T-helper 2 cell treated with Interferon-gamma antibody and Interleukin-4, amounts not matched to agents 100 ng/mL and 5 ng/mL, for 36 hours (primary cell): Measurements from ENCODE around the gene C1R. TPM values are rescaled to one million over a fixed set of nuclear protein-coding genes. Genes with fewer than 3 reads are reported as not detected.

ENCODE experiments used
- intact Hi-C: fragments of 100-400 bp; cut with micrococcal nuclease; formaldehyde crosslinking; loops from one replicate; pipeline ENCODE4 v1.15.1; 2023
- total RNA-seq: library from RNA; stranded (reverse); gene quantifications from 2 replicates; pipeline ENCODE4 v1.2.3, GENCODE V29; 2022

The C1R gene
- total RNA-seq, 1 donor from 2014 or later = 2.6 TPM

- intact Hi-C loops = no loop called here
These were observed 8.0 kb upstream of the C1R start for GRCh38 chr12:7100239-7100638.

DNA sequence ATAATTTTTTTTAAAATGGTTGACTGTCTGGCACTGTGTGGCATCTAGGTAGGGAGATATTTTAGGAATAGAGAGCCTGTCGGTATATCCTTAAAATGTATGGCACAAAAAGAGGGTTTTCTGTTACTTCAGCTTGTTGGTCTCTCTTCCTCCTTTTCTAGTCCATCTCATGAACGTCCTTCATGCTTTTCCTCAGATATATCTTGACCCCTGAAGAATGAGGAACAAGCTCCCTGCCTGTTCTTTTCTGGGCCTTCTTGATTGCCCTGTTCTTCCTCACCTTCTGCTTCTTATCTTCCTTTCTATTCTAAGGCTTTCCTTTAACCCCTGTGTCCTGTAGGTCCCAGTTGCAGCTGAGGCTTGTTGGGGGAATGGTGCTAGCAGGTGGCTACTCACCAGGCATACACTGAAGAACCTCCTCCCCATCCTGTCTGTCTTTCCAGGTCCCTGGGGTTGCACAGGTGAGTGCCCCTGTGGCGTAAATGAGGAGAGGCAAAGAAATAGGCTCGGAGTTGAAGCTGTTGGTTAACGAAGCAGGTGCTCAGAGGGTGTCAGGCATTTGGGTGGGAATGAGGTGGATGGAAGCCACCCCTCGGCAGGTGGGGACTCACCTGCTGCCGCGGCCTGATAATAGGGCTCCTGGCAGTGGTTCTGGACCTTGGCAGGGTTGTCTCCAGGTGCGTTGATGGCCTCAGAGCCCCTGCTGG lies 7.2 kb upstream of the C1R start:
- intact Hi-C loops = no loop called here

- intact Hi-C loops = no loop called here
These were observed 4.7 kb upstream of the C1R start for GRCh38 chr12:7096979-7097378.

- intact Hi-C loops = no loop called here
These were observed 4.0 kb upstream of the C1R start for GRCh38 chr12:7096006-7096932.

DNA sequence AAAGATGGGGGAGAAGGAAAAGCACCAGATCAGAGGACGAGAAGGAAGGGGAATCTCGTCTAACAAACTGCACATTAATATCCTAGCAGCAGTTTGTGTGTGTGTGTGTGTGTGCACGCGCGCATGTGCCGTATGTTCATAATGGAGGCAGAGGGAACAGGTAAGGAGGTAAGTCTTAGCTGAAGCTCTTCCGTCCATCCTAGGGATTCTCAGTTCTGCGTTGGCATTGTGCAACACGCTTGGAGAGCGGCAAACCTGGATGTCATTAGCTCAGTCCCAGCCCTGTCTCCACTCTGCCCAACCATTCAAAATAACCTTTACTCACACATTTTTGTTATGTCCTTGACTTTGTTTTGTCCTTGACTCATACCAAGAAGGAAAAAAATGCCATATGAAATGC lies 1.6 kb upstream of the C1R start:
- intact Hi-C loops = loop anchor here (2.0 to 5.0 kb wide), 2 partner anchors 15 to 122 kb away; partner anchors contain the start of genes C1RL, EMG1 and PHB2

- intact Hi-C loops = loop anchor here (2.0 to 5.0 kb wide), 2 partner anchors 15 to 121 kb away; partner anchors contain the start of genes C1RL, EMG1 and PHB2
These were observed 1.2 kb upstream of the C1R start for GRCh38 chr12:7093486-7093885.

DNA sequence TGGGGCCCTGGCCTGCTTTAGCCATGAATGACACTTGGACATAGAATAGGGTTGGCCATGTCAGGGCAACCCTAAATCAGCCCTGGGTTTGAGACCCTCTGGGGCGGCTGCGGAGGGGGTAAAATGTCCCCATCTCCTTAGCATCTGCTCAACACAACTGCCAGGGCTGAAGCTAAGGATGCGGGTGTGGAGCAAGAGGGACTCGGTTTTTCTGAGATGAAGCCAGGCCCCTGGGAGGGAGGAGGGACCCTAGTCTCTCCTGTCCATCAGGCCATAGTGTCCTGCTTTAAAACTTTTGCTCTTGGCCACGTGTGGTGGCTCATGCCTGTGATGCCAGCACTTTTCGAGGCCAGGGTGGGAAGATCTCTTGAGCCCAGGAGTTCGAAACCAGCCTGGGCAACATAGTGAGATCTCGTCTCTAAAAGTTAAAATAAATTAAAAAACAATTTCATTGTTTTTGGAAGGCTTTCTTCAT lies 778 bp upstream of the C1R start:
- intact Hi-C loops = loop anchor here (1.0 to 5.0 kb wide), 6 partner anchors 16 to 224 kb away; partner anchors contain the start of genes C12orf57, C1RL, EMG1 and LPCAT3

DNA sequence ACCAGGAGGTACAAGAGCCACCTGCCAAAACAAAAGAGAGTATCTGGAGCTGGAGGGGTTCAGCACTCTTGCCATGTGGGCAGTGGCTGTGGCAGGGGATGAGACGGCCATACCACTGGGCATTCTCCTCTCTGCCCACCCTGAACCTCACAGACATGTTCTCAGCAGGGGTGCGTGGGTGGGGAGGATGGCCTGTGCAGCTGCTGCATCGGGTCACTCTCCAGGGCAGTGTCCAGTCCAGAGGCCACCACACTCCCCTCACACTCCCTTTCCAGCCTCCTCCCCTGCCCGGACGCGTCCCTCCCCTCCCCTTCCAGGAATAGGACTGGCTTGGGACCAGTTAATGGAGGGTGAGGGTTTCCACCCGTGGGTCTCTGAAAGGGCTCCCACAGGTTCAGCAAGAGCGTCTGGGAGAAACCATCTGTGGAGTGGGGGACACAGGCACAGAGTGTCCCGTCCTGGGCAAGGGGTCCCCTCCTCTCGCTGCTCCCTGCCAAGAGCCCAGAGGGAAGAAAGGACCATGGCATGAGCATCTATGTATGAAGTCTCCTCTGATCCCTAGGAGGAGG lies 501 bp downstream of the C1R start:
- intact Hi-C loops = loop anchor here (1.0 to 5.0 kb wide), 6 partner anchors 17 to 222 kb away; partner anchors contain the start of genes C12orf57, C1RL, EMG1 and LPCAT3

- intact Hi-C loops = loop anchor here (5.0 kb wide), 1 partner anchor 119 kb away; the partner anchor contains the start of genes EMG1 and PHB2
These were observed 1.1 kb downstream of the C1R start for GRCh38 chr12:7091171-7091570.

- intact Hi-C loops = loop anchor here (5.0 kb wide), 1 partner anchor 118 kb away; the partner anchor contains the start of genes EMG1 and PHB2
These were observed 1.8 kb downstream of the C1R start for GRCh38 chr12:7090222-7090998.

- intact Hi-C loops = no loop called here
These were observed 2.9 kb downstream of the C1R start for GRCh38 chr12:7089196-7089871.

- intact Hi-C loops = no loop called here
These were observed 9.1 kb downstream of the C1R start for GRCh38 chr12:7083125-7083524.

DNA sequence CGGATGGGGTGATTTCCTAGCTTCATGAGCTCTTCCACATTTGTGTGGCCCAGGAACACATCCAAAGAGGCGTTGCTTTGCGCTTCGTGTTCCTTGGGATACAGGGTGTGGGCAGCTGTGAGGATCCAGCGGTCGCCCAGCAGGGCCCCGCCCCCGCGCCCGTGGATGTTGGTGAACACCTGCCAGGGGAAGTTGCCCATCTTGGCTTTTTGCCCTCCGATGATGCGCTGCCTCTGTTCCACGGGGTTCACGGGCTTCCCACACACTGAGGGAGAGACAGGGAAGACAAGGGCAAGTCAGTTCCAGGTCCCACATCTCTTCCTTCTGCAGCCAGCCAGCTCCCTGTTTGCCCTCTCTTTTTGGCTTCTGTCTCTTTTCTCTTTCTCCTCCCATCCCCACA lies 11.2 kb downstream of the C1R start:
- intact Hi-C loops = no loop called here

DNA sequence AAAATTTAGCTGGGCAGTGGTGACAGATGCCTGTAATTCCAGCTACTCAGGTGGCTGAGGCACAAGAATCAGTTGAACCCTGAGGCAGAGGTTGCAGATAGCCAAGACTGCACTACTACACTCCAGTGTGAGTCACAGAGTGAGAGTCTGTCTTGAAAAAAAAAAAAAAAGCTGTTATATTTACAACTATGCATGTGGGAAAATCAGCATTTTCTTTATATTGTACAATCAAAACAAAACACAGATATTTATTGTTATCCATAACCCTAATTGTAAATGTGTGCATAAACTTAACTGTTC lies 12.5 kb downstream of the C1R start:
- intact Hi-C loops = no loop called here

- intact Hi-C loops = no loop called here
These were observed 14.1 kb downstream of the C1R start for GRCh38 chr12:7078163-7078562.

GRCh38 chr12:7076493-7076892 lies 15.8 kb downstream of the C1R start:
- intact Hi-C loops = no loop called here

DNA sequence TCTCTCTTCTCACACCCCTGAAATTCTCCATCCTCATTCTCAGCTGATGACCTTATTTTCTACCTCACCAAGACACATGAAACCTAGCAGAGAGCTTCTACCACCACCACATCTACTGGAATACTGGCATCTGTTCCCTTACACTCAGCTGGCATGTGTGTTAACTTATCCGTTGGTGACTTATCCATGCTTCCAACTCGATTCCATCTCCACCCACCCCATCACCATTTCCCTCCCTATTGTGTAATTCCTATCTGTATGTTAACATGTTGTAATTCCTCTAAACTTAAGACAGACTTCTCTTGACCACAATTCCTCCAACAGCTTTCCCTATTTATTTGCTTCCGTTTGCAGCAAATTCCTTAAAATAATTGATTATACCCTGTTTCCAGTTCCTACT lies 16.3 kb downstream of the C1R start:
- intact Hi-C loops = no loop called here

- intact Hi-C loops = no loop called here
These were observed 16.7 kb downstream of the C1R start for GRCh38 chr12:7075518-7075917.

- intact Hi-C loops = no loop called here
These were observed 18.3 kb downstream of the C1R start for GRCh38 chr12:7073946-7074345.

DNA sequence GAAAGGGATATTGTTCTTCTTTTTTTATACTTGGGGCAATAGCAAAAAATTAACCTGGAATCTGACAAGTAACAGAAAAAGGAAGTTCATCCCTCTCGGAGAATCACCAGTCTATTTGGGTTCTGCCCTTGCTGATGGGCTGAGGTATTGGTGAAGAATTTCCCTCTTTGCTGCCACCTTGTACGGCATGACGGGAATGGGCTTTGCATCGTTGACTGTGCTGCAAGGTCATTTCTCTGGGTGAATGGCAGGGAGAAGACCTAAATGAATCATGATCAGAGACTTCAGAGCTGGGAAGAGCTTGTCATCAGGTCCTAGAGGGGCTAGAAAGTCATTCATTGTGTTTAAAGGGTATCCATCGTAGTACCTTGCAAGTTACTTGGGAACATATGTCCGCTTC lies 19.7 kb downstream of the C1R start:
- intact Hi-C loops = no loop called here
